ENCODE measurements around the gene CALHM2. TPM values are rescaled to one million over a fixed set of nuclear protein-coding genes. Genes with fewer than 3 reads are reported as not detected.

The CALHM2 gene
- total and polyA plus RNA-seq, 2 donors (not counting 1 experiment from before 2014, with no cell fraction given) = 16.3 to 42.8 TPM

GRCh38 chr10:103413564-103413963 is 38.6 kb downstream of the CALHM2 start:
- H3K9me3 ChIP-seq (ENCODE audit: control extremely low read depth in 1 of 3, control insufficient read depth in 2 of 3, insufficient read depth in 1 of 3, low read length in 2 of 3) = no peaks in the 10 kb centered on the region
- POLR2A ChIA-PET = no interaction called here
- H3K27me3 Mint-ChIP-seq = no peaks in the 10 kb centered on the region
- H4K20me1 ChIP-seq (ENCODE audit: control insufficient read depth, insufficient read depth, low read length, poor library complexity, severe bottlenecking) = no peaks in the 10 kb centered on the region
- TF ChIP-seq EZH2 (IDR thresholded peaks at IDR 0.05; ENCODE audit: borderline replicate concordance, insufficient read depth, low read depth, low read length, poor library complexity, severe bottlenecking) = no peak
- TF ChIP-seq, protein P1, sequence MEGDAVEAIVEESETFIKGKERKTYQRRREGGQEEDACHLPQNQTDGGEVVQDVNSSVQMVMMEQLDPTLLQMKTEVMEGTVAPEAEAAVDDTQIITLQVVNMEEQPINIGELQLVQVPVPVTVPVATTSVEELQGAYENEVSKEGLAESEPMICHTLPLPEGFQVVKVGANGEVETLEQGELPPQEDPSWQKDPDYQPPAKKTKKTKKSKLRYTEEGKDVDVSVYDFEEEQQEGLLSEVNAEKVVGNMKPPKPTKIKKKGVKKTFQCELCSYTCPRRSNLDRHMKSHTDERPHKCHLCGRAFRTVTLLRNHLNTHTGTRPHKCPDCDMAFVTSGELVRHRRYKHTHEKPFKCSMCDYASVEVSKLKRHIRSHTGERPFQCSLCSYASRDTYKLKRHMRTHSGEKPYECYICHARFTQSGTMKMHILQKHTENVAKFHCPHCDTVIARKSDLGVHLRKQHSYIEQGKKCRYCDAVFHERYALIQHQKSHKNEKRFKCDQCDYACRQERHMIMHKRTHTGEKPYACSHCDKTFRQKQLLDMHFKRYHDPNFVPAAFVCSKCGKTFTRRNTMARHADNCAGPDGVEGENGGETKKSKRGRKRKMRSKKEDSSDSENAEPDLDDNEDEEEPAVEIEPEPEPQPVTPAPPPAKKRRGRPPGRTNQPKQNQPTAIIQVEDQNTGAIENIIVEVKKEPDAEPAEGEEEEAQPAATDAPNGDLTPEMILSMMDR (IDR thresholded peaks at IDR 0.05) = no peak
- H3K4me1 ChIP-seq (ENCODE audit: control insufficient read depth in 2 of 2, insufficient read depth in 2 of 2, low read length in 2 of 2) = no peaks in the 10 kb centered on the region
- H3K36me3 ChIP-seq (replicated peaks in 1 of 2; ENCODE audit: control extremely low read depth in 1 of 2, control insufficient read depth in 1 of 2, extremely low read depth in 1 of 2, insufficient read depth in 2 of 2, low read length in 1 of 2) = peaks cover 13 to 81% of the 10 kb centered on the region in 2 experiments
- H3K4me3 ChIP-seq (ENCODE audit: control extremely low read depth in 1 of 5, extremely low read depth in 1 of 5, insufficient read depth in 1 of 5, low read depth in 2 of 5, low read length in 4 of 5) = no peak overlapping the region
- peaks cover 3% of the 10 kb centered on the region for H3K79me2 ChIP-seq (ENCODE audit: control insufficient read depth, insufficient read depth, low read length)
- no peak overlapping the region for H3K4me2 ChIP-seq (replicated peaks; ENCODE audit: low read depth, low read length, poor library complexity, severe bottlenecking)
- H3K4me3 Mint-ChIP-seq = no peak overlapping the region
- H3K27ac ChIP-seq (ENCODE audit: low read length in 2 of 2) = no peak overlapping the region
- H3K27ac Mint-ChIP-seq = no peak overlapping the region
- intact Hi-C loops (cut with micrococcal nuclease) = no loop called here
- CTCF ChIA-PET = interaction anchor here (3.3 to 10.5 kb wide), 2 partner anchors 75 to 179 kb away, joined by 10 to 345 read pairs; partner anchors contain the start of gene NEURL1
- H3K4me1 Mint-ChIP-seq = no peaks in the 10 kb centered on the region
- no CpG with 5 or more reads among the region's 2 CpGs for WGBS (ENCODE audit: insufficient coverage)
- no peaks in the 10 kb centered on the region for H3K27me3 ChIP-seq (replicated peaks in 1 of 4; ENCODE audit: control extremely low read depth in 1 of 4, control insufficient read depth in 3 of 4, insufficient read depth in 4 of 4, low read length in 3 of 4)
- no peaks in the 10 kb centered on the region for H3K9me3 Mint-ChIP-seq (ENCODE audit: insufficient read depth)
- DNase-seq (no peak), ATAC-seq (ENCODE audit: low read depth) (no peak)
- H2AFZ ChIP-seq (ENCODE audit: insufficient read depth, low read depth, low read length, poor library complexity, severe bottlenecking) = no peak overlapping the region
- no peak overlapping the region for H3K9ac ChIP-seq (ENCODE audit: low read length)

- Histone ChIP-seq H3K27ac (ENCODE audit: low read length in 2 of 2) (peak overlapping the region; percentile 38 to 64), H3K79me2 (ENCODE audit: control insufficient read depth, insufficient read depth, low read length) (peaks cover 68% of the 10 kb centered on the region), H3K9me3 (ENCODE audit: control extremely low read depth in 1 of 3, control insufficient read depth in 2 of 3, insufficient read depth in 1 of 3, low read length in 2 of 3) (no peaks in the 10 kb centered on the region), H3K9ac (ENCODE audit: low read length) (peak overlapping the region; percentile 98), H3K4me3 (ENCODE audit: control extremely low read depth in 1 of 5, extremely low read depth in 1 of 5, insufficient read depth in 1 of 5, low read depth in 2 of 5, low read length in 4 of 5) (peak overlapping the region; percentile 68 to 92 (median 76)), H2AFZ (ENCODE audit: insufficient read depth, low read depth, low read length, poor library complexity, severe bottlenecking) (peak overlapping the region; percentile 85), H3K27me3 (replicated peaks in 1 of 4; ENCODE audit: control extremely low read depth in 1 of 4, control insufficient read depth in 3 of 4, insufficient read depth in 4 of 4, low read length in 3 of 4) (no peaks in the 10 kb centered on the region), H3K4me1 (ENCODE audit: control insufficient read depth in 2 of 2, insufficient read depth in 2 of 2, low read length in 2 of 2) (peaks cover 22 to 23% of the 10 kb centered on the region in 2 donors), H3K4me2 (replicated peaks; ENCODE audit: low read depth, low read length, poor library complexity, severe bottlenecking) (peak overlapping the region; percentile 73), H3K36me3 (replicated peaks in 1 of 2; ENCODE audit: control extremely low read depth in 1 of 2, control insufficient read depth in 1 of 2, extremely low read depth in 1 of 2, insufficient read depth in 2 of 2, low read length in 1 of 2) (peaks cover 0 to 31% of the 10 kb centered on the region in 2 experiments), H4K20me1 (ENCODE audit: control insufficient read depth, insufficient read depth, low read length, poor library complexity, severe bottlenecking) (peaks cover 4% of the 10 kb centered on the region)
- DNase-seq = no peak
- Mint-ChIP-seq H3K27me3 (no peaks in the 10 kb centered on the region), H3K27ac (peak overlapping the region; percentile 89), H3K4me1 (peaks cover 44% of the 10 kb centered on the region), H3K4me3 (peak overlapping the region; percentile 97), H3K9me3 (ENCODE audit: insufficient read depth) (no peaks in the 10 kb centered on the region)
- ChIA-PET POLR2A (interaction anchor here (1.9 kb wide), 1 partner anchor 29 kb away, joined by 8 read pairs; the partner anchor contains the start of gene TAF5), CTCF (interaction anchor here (0.9 to 2.5 kb wide), 3 partner anchors 28 to 88 kb away, joined by 3 to 7 read pairs (median 3); partner anchors contain the start of gene TAF5)
- ATAC-seq (ENCODE audit: low read depth) = no peak
- TF ChIP-seq EZH2 (IDR thresholded peaks at IDR 0.05; ENCODE audit: borderline replicate concordance, insufficient read depth, low read depth, low read length, poor library complexity, severe bottlenecking) = no peak
- TF ChIP-seq, protein P1 (IDR thresholded peaks at IDR 0.05) = no peak
- intact Hi-C loops (cut with micrococcal nuclease) = loop anchor here (2.0 to 5.0 kb wide), 2 partner anchors 725 to 1245 kb away; partner anchors contain the start of genes NOLC1 and SFR1
- WGBS (ENCODE audit: insufficient coverage) = 66% methylated on average over 13 of the region's 19 CpGs
These were observed 54.9 kb downstream of the CALHM2 start for GRCh38 chr10:103397191-103397825.

All from B cell (primary cell).